HG02970 (cell line): ENCODE data around the gene CATSPERD.

Experiments
- ATAC-seq: cut with Tn5 transposase; IDR thresholded peaks from one replicate; pipeline ENCODE4 v1.9.1; 2021; ENCODE audit warnings: mild to moderate bottlenecking, moderate library complexity, moderate number of reproducible peaks; ENCODE audit not compliant: unreplicated experiment, low FRiP score

CATSPERD gene

GRCh38 chr19:5719961-5720790, at the start of gene CATSPERD, which contains the start of gene LONP1:
Gene CATSPERD, plus strand, starts transcription at chr19:5720637. Its CDS starts 101 bp downstream, at chr19:5720738.
Gene LONP1, minus strand, starts transcription at chr19:5720146. Its CDS starts 14 bp downstream, at chr19:5720132.
- ATAC-seq: peak; percentile 93

GRCh38 chr19:5671600-5671999, 48.8 kb upstream of the CATSPERD start:
- ATAC-seq: no peak

- ATAC-seq: no peak
Measured at GRCh38 chr19:5672708-5673459, 47.6 kb upstream of the CATSPERD start.

GRCh38 chr19:5673752-5674151, 46.7 kb upstream of the CATSPERD start:
- no peak for ATAC-seq

GRCh38 chr19:5674714-5675113, 45.7 kb upstream of the CATSPERD start:
- ATAC-seq: no peak

GRCh38 chr19:5676105-5676771, 44.2 kb upstream of the CATSPERD start:
- no peak for ATAC-seq

- no peak for ATAC-seq
Measured at GRCh38 chr19:5676772-5677105, 43.7 kb upstream of the CATSPERD start.

- no peak for ATAC-seq
Measured at GRCh38 chr19:5677136-5677535, 43.3 kb upstream of the CATSPERD start.

GRCh38 chr19:5677580-5677979, 42.9 kb upstream of the CATSPERD start:
- no peak for ATAC-seq

GRCh38 chr19:5678071-5678718, 42.2 kb upstream of the CATSPERD start:
- ATAC-seq: no peak

- ATAC-seq: no peak
Measured at GRCh38 chr19:5679289-5680083, 41.0 kb upstream of the CATSPERD start.

GRCh38 chr19:5680084-5680436, 40.4 kb upstream of the CATSPERD start:
- no peak for ATAC-seq

GRCh38 chr19:5680437-5681368, 39.7 kb upstream of the CATSPERD start, which contains the start of the genes HSD11B1L and MICOS13:
Gene HSD11B1L, plus strand, starts transcription at chr19:5681027. Its CDS starts 3,806 bp downstream, at chr19:5684833.
Gene MICOS13, minus strand, starts transcription at chr19:5680516. Its CDS starts 30 bp downstream, at chr19:5680486.
- peak; percentile 81 for ATAC-seq

- no peak for ATAC-seq
Measured at GRCh38 chr19:5681391-5682106, 38.9 kb upstream of the CATSPERD start.

- no peak for ATAC-seq
Measured at GRCh38 chr19:5682107-5682482, 38.3 kb upstream of the CATSPERD start.

GRCh38 chr19:5683177-5683886, 37.1 kb upstream of the CATSPERD start:
- no peak for ATAC-seq

GRCh38 chr19:5684694-5685430, 35.6 kb upstream of the CATSPERD start:
- no peak for ATAC-seq
